Thoracic aorta (tissue), 2 donors: ENCODE results near the gene INHBE. TPM values are rescaled to one million over a fixed set of nuclear protein-coding genes. Genes with fewer than 3 reads are reported as not detected.

Experiments
- ATAC-seq: fragments of 150-250 bp; one replicate; pipeline ENCODE4 v1.8.0; 2017; ENCODE audit warnings: low read depth; ENCODE audit not compliant: insufficient number of reproducible peaks, low FRiP score
- DNase-seq: peaks from one replicate; pipeline ENCODE4 v3.0.0-alpha.2; 2020; ENCODE audit warnings: low spot score
- H3K27ac ChIP-seq, 2 donors: fragments of 200-600 bp; sonication (generic); 1 replicate in 1 of 2; 2 replicates in 1 of 2; pipeline ENCODE4 v1.5.1; 2016; ENCODE audit warnings: mild to moderate bottlenecking in 2 of 2, moderate library complexity in 2 of 2
- H3K27me3 ChIP-seq: fragments of 200-600 bp; sonication (generic); replicated peaks from 2 replicates; pipeline ENCODE4 v1.6.0; 2016; ENCODE audit warnings: mild to moderate bottlenecking; ENCODE audit not compliant: insufficient read depth
- H3K36me3 ChIP-seq: fragments of 200-600 bp; sonication (generic); one replicate; pipeline ENCODE4 v1.5.1; 2016
- H3K4me1 ChIP-seq, 2 donors: fragments of 200-600 bp; sonication (generic); 1 replicate in 1 of 2; 2 replicates in 1 of 2; pipeline versions ENCODE4 v1.5.1 to v1.6.0; 2016; ENCODE audit warnings: low read depth in 2 of 2, mild to moderate bottlenecking in 1 of 2; ENCODE audit not compliant: control insufficient read depth in 1 of 2
- H3K4me3 ChIP-seq: fragments of 200-600 bp; sonication (generic); 2 replicates; pipeline ENCODE4 v1.5.1; 2016; ENCODE audit warnings: mild to moderate bottlenecking
- H3K9me3 ChIP-seq: fragments of 200-600 bp; sonication (generic); 2 replicates; pipeline ENCODE4 v1.5.1; 2016
- CTCF ChIP-seq: fragments of 200-600 bp; sonication (generic); IDR thresholded peaks from one replicate; pipeline ENCODE4 v1.5.1; 2019; ENCODE audit warnings: antibody characterized with exemption
- total RNA-seq, 2 donors: library from RNA; depleted of rRNA; stranded (reverse); fragments of >200 nt; gene quantifications; one replicate each; pipeline versions ENCODE4 v1.1.0 to v1.2.3, GENCODE V29; 2016

Gene INHBE
- total RNA-seq, 2 donors from 2014 or later = not detected

- TF ChIP-seq CTCF = no peak
- DNase-seq = no peak
- Histone ChIP-seq H3K4me1 (peaks cover 12 to 18% of the 10 kb centered on the region in 2 donors), H3K4me3 (peak overlapping the region; percentile 71), H3K9me3 (no peaks in the 10 kb centered on the region), H3K27me3 (no peaks in the 10 kb centered on the region), H3K27ac (peak overlapping the region; percentile 58 to 75), H3K36me3 (no peaks in the 10 kb centered on the region)
- no peak for ATAC-seq
Observed at GRCh38 chr12:57461917-57462250, 6.8 kb downstream of the INHBE start.

GRCh38 chr12:57462251-57462911, 7.3 kb downstream of the INHBE start:
- no peaks in the 10 kb centered on the region for H3K36me3 ChIP-seq
- H3K27ac ChIP-seq = peak overlapping the region; percentile 58 to 75
- ATAC-seq (peak; percentile 61), DNase-seq (peak; percentile 72)
- H3K9me3 ChIP-seq = no peaks in the 10 kb centered on the region
- peaks cover 12 to 18% of the 10 kb centered on the region in 2 donors for H3K4me1 ChIP-seq
- peak overlapping the region; percentile 71 for H3K4me3 ChIP-seq
- no peaks in the 10 kb centered on the region for H3K27me3 ChIP-seq
- TF ChIP-seq CTCF = peak; percentile 91

GRCh38 chr12:57462912-57463253, 7.8 kb downstream of the INHBE start:
- H3K27ac ChIP-seq = peak overlapping the region; percentile 58 to 75
- TF ChIP-seq CTCF = peak; percentile 20
- H3K9me3 ChIP-seq = no peaks in the 10 kb centered on the region
- ATAC-seq (no peak), DNase-seq (no peak)
- H3K27me3 ChIP-seq = no peaks in the 10 kb centered on the region
- H3K4me1 ChIP-seq = peaks cover 12 to 18% of the 10 kb centered on the region in 2 donors
- H3K36me3 ChIP-seq = no peaks in the 10 kb centered on the region
- H3K4me3 ChIP-seq = peak overlapping the region; percentile 71

GRCh38 chr12:57464569-57464968, 9.5 kb downstream of the INHBE start:
- Histone ChIP-seq H3K4me1 (peaks cover 12% of the 10 kb centered on the region in 2 donors), H3K36me3 (no peaks in the 10 kb centered on the region), H3K4me3 (no peak overlapping the region), H3K27me3 (no peaks in the 10 kb centered on the region), H3K27ac (no peak overlapping the region), H3K9me3 (no peaks in the 10 kb centered on the region)
- no peak for TF ChIP-seq CTCF
- ATAC-seq = no peak
- no peak for DNase-seq

GRCh38 chr12:57465030-57465746, 10.1 kb downstream of the INHBE start:
- DNase-seq = no peak
- no peaks in the 10 kb centered on the region for H3K9me3 ChIP-seq

More at GRCh38 chr12:57465030-57465746, 10.1 kb downstream of the INHBE start:
- no peak for TF ChIP-seq CTCF
- no peak for ATAC-seq
- no peaks in the 10 kb centered on the region for H3K27me3 ChIP-seq
- no peak overlapping the region for H3K4me3 ChIP-seq
- no peaks in the 10 kb centered on the region for H3K36me3 ChIP-seq
- H3K27ac ChIP-seq = no peak overlapping the region
- H3K4me1 ChIP-seq = peaks cover 11 to 12% of the 10 kb centered on the region in 2 donors
